MG63 (cell line): ENCODE results near the gene ZNF595. TPM values are rescaled to one million over a fixed set of nuclear protein-coding genes. Genes with fewer than 3 reads are reported as not detected.
A peak's percentile ranks its signal among the peaks of the same experiment; 100 is the strongest.
"Not testable (repeated sequence)": the region's sequence is repeated elsewhere in the genome, so short reads cannot be mapped to it uniquely, and the experiment has no call there.

Experiments
- DNase-seq: peaks from one replicate; pipeline ENCODE4 v3.0.0-alpha.2; 2020
- H3K27me3 ChIP-seq: fragments of 250-450 bp; sonication (Bioruptor Pico); 2 replicates; pipeline ENCODE4 v1.5.1; 2020; ENCODE audit warnings: mild to moderate bottlenecking, moderate library complexity
- H3K36me3 ChIP-seq: fragments of 250-450 bp; sonication (Bioruptor Pico); 2 replicates; pipeline ENCODE4 v1.5.1; 2020; ENCODE audit warnings: mild to moderate bottlenecking, moderate library complexity
- H3K4me3 ChIP-seq: fragments of 250-450 bp; sonication (Bioruptor Pico); 2 replicates; pipeline ENCODE4 v1.5.1; 2020; ENCODE audit warnings: mild to moderate bottlenecking, moderate library complexity
- H3K9me3 ChIP-seq: fragments of 250-450 bp; sonication (Bioruptor Pico); 2 replicates; pipeline ENCODE4 v1.5.1; 2020; ENCODE audit warnings: mild to moderate bottlenecking, moderate library complexity
- total RNA-seq: library from RNA; depleted of rRNA; stranded (reverse); fragments of >200 nt; shearing (Covaris generic); gene quantifications from 2 replicates; pipeline ENCODE4 v1.2.3, GENCODE V29; 2014; ENCODE audit warnings: low replicate concordance

ZNF595 gene
- total RNA-seq, 1 experiment from 2014 or later: 2.5 TPM

GRCh38 chr4:51655-52277, 1.4 kb upstream of the ZNF595 start:
- H3K9me3 ChIP-seq, H3K4me3 ChIP-seq, H3K27me3 ChIP-seq, DNase-seq, H3K36me3 ChIP-seq: not testable (repeated sequence)

- H3K27me3 ChIP-seq, H3K9me3 ChIP-seq, H3K36me3 ChIP-seq, H3K4me3 ChIP-seq, DNase-seq: not testable (repeated sequence)
These were observed 400 bp downstream of the ZNF595 start for GRCh38 chr4:53521-53920.

DNA sequence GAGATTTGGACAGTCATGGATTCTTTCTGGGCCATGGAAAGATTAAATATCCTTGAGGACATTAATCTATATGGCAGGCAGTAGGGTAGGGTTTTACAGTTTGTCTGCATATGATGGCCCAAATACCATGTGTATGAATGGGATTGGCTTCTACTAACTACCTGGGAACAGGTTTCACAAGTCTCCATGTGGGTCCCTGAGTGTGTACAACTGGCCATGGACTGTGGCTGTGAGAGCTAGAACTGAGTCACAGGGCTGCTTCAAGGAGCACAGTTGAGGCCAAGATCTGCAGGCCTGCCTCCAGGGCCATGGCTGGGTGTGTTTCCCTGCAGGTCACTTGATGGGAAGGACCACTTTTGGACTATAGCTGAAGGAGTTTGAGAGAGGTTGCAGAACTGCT, 11.6 kb downstream of the ZNF595 start:
- H3K9me3 ChIP-seq, DNase-seq, H3K27me3 ChIP-seq, H3K36me3 ChIP-seq, H3K4me3 ChIP-seq: not testable (repeated sequence)

- Histone ChIP-seq H3K36me3 (peaks cover 34% of the 10 kb centered on the region), H3K9me3 (peaks cover 14% of the 10 kb centered on the region)
These were observed 18.7 kb downstream of the ZNF595 start for GRCh38 chr4:71830-72229.

DNA sequence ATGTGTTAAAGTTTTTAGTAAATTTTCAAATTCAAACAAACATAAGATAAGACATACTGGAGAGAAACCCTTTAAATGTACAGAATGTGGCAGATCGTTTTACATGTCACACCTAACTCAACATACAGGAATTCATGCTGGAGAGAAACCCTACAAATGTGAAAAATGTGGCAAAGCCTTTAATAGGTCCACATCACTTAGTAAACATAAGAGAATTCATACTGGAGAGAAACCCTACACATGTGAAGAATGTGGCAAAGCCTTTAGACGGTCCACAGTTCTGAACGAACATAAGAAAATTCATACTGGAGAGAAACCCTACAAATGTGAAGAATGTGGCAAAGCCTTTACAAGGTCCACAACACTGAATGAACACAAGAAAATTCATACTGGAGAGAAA, 32.8 kb downstream of the ZNF595 start:
- Histone ChIP-seq H3K27me3 (no peaks in the 10 kb centered on the region), H3K36me3 (peaks cover 58% of the 10 kb centered on the region), H3K4me3 (no peak overlapping the region), H3K9me3 (peaks cover 41% of the 10 kb centered on the region)
- DNase-seq: no peak

More at GRCh38 chr4:71830-72229, 18.7 kb downstream of the ZNF595 start:
- Histone ChIP-seq H3K4me3 (no peak overlapping the region), H3K27me3 (no peaks in the 10 kb centered on the region)
- no peak for DNase-seq

GRCh38 chr4:86559-87324, 33.6 kb downstream of the ZNF595 start:
- not testable (repeated sequence) for H3K27me3 ChIP-seq, DNase-seq, H3K4me3 ChIP-seq
- Histone ChIP-seq H3K9me3 (peaks cover 42% of the 10 kb centered on the region), H3K36me3 (peaks cover 56% of the 10 kb centered on the region)

DNA sequence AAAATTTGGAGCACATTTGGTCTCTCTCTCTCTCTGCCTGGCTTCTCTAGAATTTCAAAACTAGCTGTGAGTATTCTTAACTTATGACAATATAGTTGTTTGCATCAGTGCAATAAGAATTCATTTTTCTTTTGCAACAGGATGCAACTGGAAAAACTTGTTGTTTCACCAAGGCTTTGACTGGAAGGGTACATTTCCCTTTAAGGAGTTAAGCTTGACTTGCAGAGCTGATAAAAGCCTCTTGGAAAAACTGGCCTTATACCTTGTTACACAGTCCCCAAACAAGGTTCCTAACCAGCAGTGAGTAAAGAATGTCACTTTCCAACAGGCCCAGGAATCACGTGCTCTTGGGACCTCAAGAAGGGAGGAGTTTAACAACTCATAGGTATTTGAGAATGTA, 45.3 kb downstream of the ZNF595 start:
- H3K36me3 ChIP-seq: no peaks in the 10 kb centered on the region
- H3K27me3 ChIP-seq: no peaks in the 10 kb centered on the region
- 0 out of 2 replicates have a peak, but pooled peaks cover 3% of the 10 kb centered on the region for H3K9me3 ChIP-seq
- DNase-seq: no peak
- H3K4me3 ChIP-seq: no peak overlapping the region

DNA sequence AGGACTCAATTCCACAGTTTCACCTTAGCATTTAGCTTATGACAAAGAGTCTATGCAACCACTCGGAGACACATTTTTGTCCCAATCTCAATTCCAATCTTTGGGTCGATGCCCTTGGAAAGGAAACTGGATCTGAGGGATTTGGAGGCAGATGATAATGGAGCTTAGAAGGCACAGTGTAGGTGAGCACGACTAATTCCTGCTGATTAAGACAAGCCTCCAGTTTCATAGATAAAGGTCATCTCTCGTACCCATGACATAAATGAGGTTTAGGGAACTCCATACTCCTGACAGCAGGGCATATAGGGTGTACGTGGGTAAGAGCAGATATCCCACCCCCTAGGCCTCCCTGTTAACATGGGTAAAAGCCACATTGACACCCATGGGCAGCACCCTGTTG, 46.7 kb downstream of the ZNF595 start:
- no peaks in the 10 kb centered on the region for H3K36me3 ChIP-seq
- no peaks in the 10 kb centered on the region for H3K27me3 ChIP-seq
- no peak for DNase-seq
- H3K4me3 ChIP-seq: no peak overlapping the region
- no peaks in the 10 kb centered on the region for H3K9me3 ChIP-seq

GRCh38 chr4:107083-107443, 53.9 kb downstream of the ZNF595 start:
- H3K27me3 ChIP-seq: no peaks in the 10 kb centered on the region
- no peaks in the 10 kb centered on the region for H3K9me3 ChIP-seq
- H3K4me3 ChIP-seq: no peak overlapping the region
- H3K36me3 ChIP-seq: no peaks in the 10 kb centered on the region
- DNase-seq: no peak

DNA sequence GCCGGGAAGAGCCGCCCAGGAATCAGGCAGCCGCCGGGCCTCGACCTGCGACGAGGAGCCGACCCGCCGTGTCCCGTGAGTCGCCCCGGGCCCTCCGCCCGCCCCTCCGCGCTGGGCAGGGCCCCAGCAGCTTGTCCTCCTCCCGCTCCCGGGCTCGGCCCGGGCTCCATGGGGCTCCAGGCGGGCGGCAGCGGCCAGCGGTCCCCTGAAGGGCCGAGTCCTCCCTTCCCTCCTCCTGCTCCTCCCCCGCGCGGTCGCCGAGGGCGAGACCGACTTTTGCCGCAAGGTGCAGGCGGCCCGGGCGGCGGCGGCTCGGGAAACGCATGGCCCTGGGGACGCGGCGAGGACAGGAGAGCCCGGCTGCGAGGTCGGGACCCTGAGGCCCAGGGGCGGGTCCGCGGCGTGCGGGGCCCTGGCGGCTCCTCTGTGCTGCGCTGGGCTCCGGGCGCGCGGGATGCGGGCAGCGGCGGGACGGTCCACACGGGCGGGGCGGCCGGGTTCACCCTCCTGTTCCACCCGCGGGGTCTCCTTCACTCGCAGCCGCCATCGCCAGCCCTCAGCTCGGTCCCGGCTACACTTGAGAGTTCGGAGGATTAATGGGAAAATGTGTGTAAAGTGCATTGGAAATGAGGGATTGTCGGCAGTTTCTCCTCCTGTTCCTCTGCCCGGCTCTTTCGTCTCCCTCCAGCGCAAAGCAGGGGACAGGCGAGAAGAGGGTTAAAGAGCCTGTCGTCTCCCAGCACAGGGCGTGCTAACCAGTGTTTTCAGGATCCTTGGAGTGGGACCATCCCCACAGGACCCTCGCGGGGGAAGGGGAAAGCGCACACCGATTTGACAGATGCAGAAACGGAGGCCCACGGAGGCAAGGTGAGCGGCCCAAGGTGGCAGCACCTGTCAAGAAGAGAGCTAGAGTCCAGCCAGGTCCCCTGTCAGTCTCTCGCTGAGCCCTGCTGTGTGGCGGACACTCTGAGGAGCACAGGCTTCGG, 54.6 kb downstream of the ZNF595 start:
- H3K4me3 ChIP-seq: no peak overlapping the region
- no peaks in the 10 kb centered on the region for H3K27me3 ChIP-seq
- no peaks in the 10 kb centered on the region for H3K36me3 ChIP-seq
- DNase-seq: no peak
- H3K9me3 ChIP-seq: no peaks in the 10 kb centered on the region

DNA sequence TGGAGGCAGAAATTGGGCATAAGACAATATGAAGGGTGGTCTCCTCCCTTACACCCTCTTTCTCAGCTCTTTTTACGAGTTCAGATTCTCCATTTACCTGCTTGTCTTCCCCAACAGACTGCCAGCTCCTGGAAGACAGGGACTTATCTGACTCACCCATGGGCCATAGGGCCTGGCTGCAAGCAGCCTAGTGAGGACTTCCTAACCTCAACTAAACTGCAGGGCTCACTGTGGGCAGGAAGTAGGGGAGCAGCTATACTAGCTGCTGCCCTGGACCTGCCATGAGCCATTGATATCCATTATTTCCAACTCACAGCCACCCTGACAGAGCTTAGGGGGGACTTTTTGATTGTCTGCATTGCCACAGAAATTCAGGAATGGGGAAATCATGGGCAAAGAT, 59.6 kb downstream of the ZNF595 start:
- Histone ChIP-seq H3K4me3 (no peak overlapping the region), H3K27me3 (no peaks in the 10 kb centered on the region), H3K36me3 (no peaks in the 10 kb centered on the region), H3K9me3 (no peaks in the 10 kb centered on the region)
- DNase-seq: no peak

DNA sequence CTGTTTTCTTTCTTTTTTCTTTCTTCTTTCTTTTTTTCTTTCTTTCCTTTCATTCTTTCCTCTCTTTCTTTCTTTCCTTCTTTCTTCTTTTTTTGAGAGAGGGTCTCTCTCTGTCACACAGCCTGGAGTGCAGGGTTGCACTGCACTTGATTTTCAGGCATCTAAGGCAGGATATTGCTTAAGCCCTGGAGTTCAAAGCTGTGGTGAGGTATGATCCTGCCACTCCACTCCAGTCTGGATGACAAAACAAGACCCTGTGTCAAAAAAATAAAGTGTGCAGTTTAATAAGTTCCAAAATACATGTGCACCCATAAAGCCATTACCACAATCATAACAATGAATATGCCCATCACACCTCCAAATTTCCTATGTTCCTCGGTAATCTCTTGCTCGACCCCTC, 60.6 kb downstream of the ZNF595 start:
- Histone ChIP-seq H3K9me3 (no peaks in the 10 kb centered on the region; the same call in 1 of the 2 replicates), H3K27me3 (no peaks in the 10 kb centered on the region)
- no peak for DNase-seq

DNA sequence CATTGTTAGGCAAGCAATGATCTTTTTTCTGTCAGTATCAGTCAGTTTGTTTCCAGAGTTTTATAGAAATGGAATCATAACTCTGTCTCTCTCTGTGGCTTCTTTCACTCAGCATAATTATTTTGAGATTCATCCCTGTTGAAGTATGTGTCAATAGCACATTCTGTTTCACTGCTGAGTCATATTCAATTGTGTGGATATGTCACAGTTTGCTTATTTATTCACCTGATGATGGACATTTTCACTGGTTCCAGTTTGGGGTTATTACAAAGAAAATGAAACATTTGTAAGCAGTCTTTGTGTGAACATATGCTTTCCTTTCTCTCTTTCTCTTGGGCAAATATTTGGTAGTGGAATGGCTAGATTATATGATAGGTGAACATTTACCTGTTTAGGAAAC, 61.0 kb downstream of the ZNF595 start:
- no peaks in the 10 kb centered on the region for H3K36me3 ChIP-seq
- H3K9me3 ChIP-seq: no peaks in the 10 kb centered on the region; the same call in 1 of the 2 replicates
- no peaks in the 10 kb centered on the region for H3K27me3 ChIP-seq
- DNase-seq: no peak
- no peak overlapping the region for H3K4me3 ChIP-seq

More for the DNA sequence above, 60.6 kb downstream of the ZNF595 start:
- H3K4me3 ChIP-seq: no peak overlapping the region
- no peaks in the 10 kb centered on the region for H3K36me3 ChIP-seq

GRCh38 chr4:116499-116898, 63.4 kb downstream of the ZNF595 start:
- Histone ChIP-seq H3K4me3 (no peak overlapping the region), H3K36me3 (no peaks in the 10 kb centered on the region), H3K9me3 (no peaks in the 10 kb centered on the region; the same call in 1 of the 2 replicates), H3K27me3 (no peaks in the 10 kb centered on the region)
- no peak for DNase-seq

DNA sequence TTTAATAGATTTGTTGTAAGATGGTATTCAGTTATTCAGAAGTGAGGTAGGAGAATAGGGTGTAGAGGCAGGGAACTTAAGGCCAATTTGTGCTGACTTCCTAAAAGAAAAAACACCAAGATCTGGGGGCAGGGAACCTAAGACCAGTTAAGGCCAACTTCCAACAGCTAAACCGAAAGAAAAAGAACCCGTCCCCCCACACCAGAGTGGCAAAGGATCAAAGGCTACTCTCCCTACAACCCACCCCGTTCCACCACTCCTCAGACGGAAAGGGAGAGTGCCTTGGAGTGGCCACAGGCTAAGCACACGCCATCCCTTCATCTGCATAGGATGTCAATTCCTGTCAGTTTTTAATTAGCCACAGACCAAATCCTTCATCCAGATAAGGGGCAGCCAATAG, 67.5 kb downstream of the ZNF595 start:
- H3K36me3 ChIP-seq: peaks cover 3% of the 10 kb centered on the region
- no peaks in the 10 kb centered on the region for H3K27me3 ChIP-seq
- H3K4me3 ChIP-seq: no peak overlapping the region
- peaks cover 4% of the 10 kb centered on the region; the same call in 1 of the 2 replicates for H3K9me3 ChIP-seq
- no peak for DNase-seq

DNA sequence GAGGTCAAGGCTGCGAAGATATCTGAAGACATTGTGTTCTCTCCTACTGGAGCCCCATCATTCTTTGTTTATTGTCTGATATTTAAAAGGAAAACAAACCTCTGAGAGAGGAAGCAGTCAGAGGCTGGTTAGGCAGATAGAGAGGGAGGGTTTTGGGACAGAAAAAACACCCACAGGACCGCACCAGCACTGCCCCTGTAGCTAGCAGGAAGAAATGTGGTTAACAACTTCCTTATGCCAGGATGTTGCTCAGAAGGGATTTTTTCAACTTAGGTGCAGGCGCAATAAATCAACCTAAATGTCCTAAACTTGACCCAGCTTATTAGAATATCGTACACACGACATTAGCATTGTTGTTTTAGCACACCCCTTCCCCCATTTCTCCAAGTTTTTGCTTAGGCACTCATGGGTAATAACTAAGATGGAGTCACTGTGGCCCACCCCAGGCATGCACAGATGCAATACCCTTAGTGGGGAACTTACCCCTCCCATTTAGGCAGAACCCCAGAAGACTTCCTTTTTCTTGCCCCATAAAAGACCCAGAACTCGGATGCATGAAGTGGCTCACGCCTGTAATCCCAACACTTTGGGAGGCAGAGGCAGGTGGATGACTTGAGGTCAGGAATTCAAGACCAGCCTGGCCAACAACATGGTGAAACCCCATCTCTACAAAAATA, 68.4 kb downstream of the ZNF595 start:
- Histone ChIP-seq H3K27me3 (no peaks in the 10 kb centered on the region), H3K36me3 (peaks cover 12% of the 10 kb centered on the region), H3K4me3 (no peak overlapping the region), H3K9me3 (peaks cover 4% of the 10 kb centered on the region; the same call in 1 of the 2 replicates)
- DNase-seq: no peak

- DNase-seq, H3K9me3 ChIP-seq, H3K27me3 ChIP-seq: not testable (repeated sequence)
- Histone ChIP-seq H3K4me3 (peak overlapping the region; percentile 77), H3K36me3 (peaks cover 14% of the 10 kb centered on the region)
These were observed 70.8 kb downstream of the ZNF595 start for GRCh38 chr4:123922-124274.
